Measurements from ENCODE around the gene RPAP2.
"Not testable (repeated sequence)": the region's sequence is repeated elsewhere in the genome, so short reads cannot be mapped to it uniquely, and the experiment has no call there.

Gene RPAP2

GRCh38 chr1:92340154-92340553 is 41.3 kb downstream of the RPAP2 start:
- Mint-ChIP-seq H3K4me1 (peaks cover 2% of the 10 kb centered on the region), H3K4me3 (no peak overlapping the region), H3K27me3 (no peaks in the 10 kb centered on the region), H3K27ac (no peak overlapping the region), H3K9me3 (no peaks in the 10 kb centered on the region), H3K36me3 (peaks cover 29% of the 10 kb centered on the region)
- CTCF ChIA-PET = interaction anchor here (1.6 kb wide), 1 partner anchor 11 kb away, joined by 4 read pairs; no protein-coding TSS in a partner anchor
- no peak for DNase-seq

GRCh38 chr1:92342401-92342800 is 43.5 kb downstream of the RPAP2 start:
- peaks cover 27% of the 10 kb centered on the region for H3K36me3 Mint-ChIP-seq
- DNase-seq = no peak
- CTCF ChIA-PET = interaction anchor here (1.2 kb wide), 1 partner anchor 12 kb away, joined by 3 read pairs; no protein-coding TSS in a partner anchor
- no peak overlapping the region for H3K4me3 Mint-ChIP-seq
- no peaks in the 10 kb centered on the region for H3K27me3 Mint-ChIP-seq
- H3K27ac Mint-ChIP-seq = no peak overlapping the region
- H3K9me3 Mint-ChIP-seq = no peaks in the 10 kb centered on the region
- peaks cover 4% of the 10 kb centered on the region for H3K4me1 Mint-ChIP-seq

- H3K9me3 Mint-ChIP-seq = no peaks in the 10 kb centered on the region
- H3K27ac Mint-ChIP-seq = no peak overlapping the region
- no peak for DNase-seq
- H3K4me1 Mint-ChIP-seq = peaks cover 6% of the 10 kb centered on the region
- H3K27me3 Mint-ChIP-seq = no peaks in the 10 kb centered on the region
- peaks cover 27% of the 10 kb centered on the region for H3K36me3 Mint-ChIP-seq
- H3K4me3 Mint-ChIP-seq = no peak overlapping the region
- CTCF ChIA-PET = no interaction called here
Observed at GRCh38 chr1:92343061-92343460, 44.2 kb downstream of the RPAP2 start.

- Mint-ChIP-seq H3K9me3 (no peaks in the 10 kb centered on the region), H3K4me3 (no peak overlapping the region), H3K36me3 (peaks cover 26% of the 10 kb centered on the region), H3K4me1 (peaks cover 11% of the 10 kb centered on the region), H3K27ac (no peak overlapping the region), H3K27me3 (no peaks in the 10 kb centered on the region)
- no peak for DNase-seq
- CTCF ChIA-PET = no interaction called here
Observed at GRCh38 chr1:92346866-92347640, 48.2 kb downstream of the RPAP2 start.

GRCh38 chr1:92352856-92353255 is 54.0 kb downstream of the RPAP2 start:
- no peak overlapping the region for H3K27ac Mint-ChIP-seq
- peaks cover 15% of the 10 kb centered on the region for H3K4me1 Mint-ChIP-seq
- DNase-seq = no peak
- H3K36me3 Mint-ChIP-seq = peaks cover 32% of the 10 kb centered on the region
- H3K27me3 Mint-ChIP-seq = no peaks in the 10 kb centered on the region
- CTCF ChIA-PET = no interaction called here
- H3K9me3 Mint-ChIP-seq = peaks cover 5% of the 10 kb centered on the region
- no peak overlapping the region for H3K4me3 Mint-ChIP-seq

- DNase-seq = no peak
- Mint-ChIP-seq H3K27me3 (no peaks in the 10 kb centered on the region), H3K9me3 (peaks cover 5% of the 10 kb centered on the region), H3K27ac (no peak overlapping the region), H3K4me3 (no peak overlapping the region), H3K36me3 (peaks cover 35% of the 10 kb centered on the region), H3K4me1 (peaks cover 11% of the 10 kb centered on the region)
- CTCF ChIA-PET = interaction anchor here (0.8 kb wide), 1 partner anchor 12 kb away, joined by 3 read pairs; no protein-coding TSS in a partner anchor
Observed at GRCh38 chr1:92354259-92354658, 55.4 kb downstream of the RPAP2 start.

- Mint-ChIP-seq H3K27me3 (no peaks in the 10 kb centered on the region), H3K27ac (no peak overlapping the region), H3K4me1 (peaks cover 11% of the 10 kb centered on the region), H3K4me3 (no peak overlapping the region), H3K9me3 (peaks cover 5% of the 10 kb centered on the region), H3K36me3 (peaks cover 37% of the 10 kb centered on the region)
- CTCF ChIA-PET = interaction anchor here (0.6 kb wide), 1 partner anchor 853 kb away, joined by 3 read pairs; no protein-coding TSS in a partner anchor
- DNase-seq = no peak
Observed at GRCh38 chr1:92356956-92357355, 58.1 kb downstream of the RPAP2 start.

GRCh38 chr1:92359382-92359781 is 60.5 kb downstream of the RPAP2 start:
- Mint-ChIP-seq H3K4me1 (peaks cover 11% of the 10 kb centered on the region), H3K36me3 (peaks cover 36% of the 10 kb centered on the region)
- H3K27me3 Mint-ChIP-seq, DNase-seq, H3K4me3 Mint-ChIP-seq, CTCF ChIA-PET, H3K27ac Mint-ChIP-seq, H3K9me3 Mint-ChIP-seq: not testable (repeated sequence)

GRCh38 chr1:92359986-92360385 is 61.1 kb downstream of the RPAP2 start:
- peaks cover 41% of the 10 kb centered on the region for H3K36me3 Mint-ChIP-seq

GRCh38 chr1:92362970-92363369 is 64.1 kb downstream of the RPAP2 start:
- Mint-ChIP-seq H3K27me3 (no peaks in the 10 kb centered on the region), H3K36me3 (peaks cover 38% of the 10 kb centered on the region), H3K4me3 (no peak overlapping the region), H3K9me3 (no peaks in the 10 kb centered on the region), H3K27ac (no peak overlapping the region), H3K4me1 (peaks cover 36% of the 10 kb centered on the region)
- CTCF ChIA-PET = interaction anchor here (1.2 kb wide), 1 partner anchor 123 kb away, joined by 3 read pairs; no protein-coding TSS in a partner anchor
- no peak for DNase-seq

More at GRCh38 chr1:92359986-92360385, 61.1 kb downstream of the RPAP2 start:
- CTCF ChIA-PET = no interaction called here
- no peak overlapping the region for H3K27ac Mint-ChIP-seq
- H3K4me3 Mint-ChIP-seq = no peak overlapping the region
- H3K27me3 Mint-ChIP-seq = no peaks in the 10 kb centered on the region
- DNase-seq = no peak
- no peaks in the 10 kb centered on the region for H3K9me3 Mint-ChIP-seq
- peaks cover 15% of the 10 kb centered on the region for H3K4me1 Mint-ChIP-seq

- no peak overlapping the region for H3K4me3 Mint-ChIP-seq
- no peaks in the 10 kb centered on the region for H3K9me3 Mint-ChIP-seq
- CTCF ChIA-PET = interaction anchor here (1.2 kb wide), 1 partner anchor 123 kb away, joined by 3 read pairs; no protein-coding TSS in a partner anchor
- DNase-seq = no peak
- H3K27me3 Mint-ChIP-seq = no peaks in the 10 kb centered on the region
- peaks cover 33% of the 10 kb centered on the region for H3K4me1 Mint-ChIP-seq
- peaks cover 34% of the 10 kb centered on the region for H3K36me3 Mint-ChIP-seq
- H3K27ac Mint-ChIP-seq = no peak overlapping the region
Observed at GRCh38 chr1:92363401-92363800, 64.5 kb downstream of the RPAP2 start.

- CTCF ChIA-PET = interaction anchor here (0.5 to 1.6 kb wide), 3 partner anchors 17 to 52 kb away, joined by 3 read pairs; no protein-coding TSS in a partner anchor
- Mint-ChIP-seq H3K9me3 (no peaks in the 10 kb centered on the region), H3K36me3 (peaks cover 36% of the 10 kb centered on the region), H3K27me3 (no peaks in the 10 kb centered on the region), H3K4me3 (no peak overlapping the region), H3K27ac (no peak overlapping the region), H3K4me1 (peaks cover 42% of the 10 kb centered on the region)
- no peak for DNase-seq
Observed at GRCh38 chr1:92365378-92366039, 66.7 kb downstream of the RPAP2 start.

GRCh38 chr1:92366040-92366395 is 67.2 kb downstream of the RPAP2 start:
- Mint-ChIP-seq H3K27ac (peak overlapping the region; percentile 59), H3K4me3 (no peak overlapping the region), H3K4me1 (peaks cover 42% of the 10 kb centered on the region), H3K36me3 (peaks cover 38% of the 10 kb centered on the region), H3K27me3 (no peaks in the 10 kb centered on the region), H3K9me3 (no peaks in the 10 kb centered on the region)
- DNase-seq = no peak
- CTCF ChIA-PET = interaction anchor here (1.1 to 1.6 kb wide), 2 partner anchors 18 to 52 kb away, joined by 3 read pairs; no protein-coding TSS in a partner anchor

GRCh38 chr1:92367496-92367895 is 68.6 kb downstream of the RPAP2 start:
- CTCF ChIA-PET = interaction anchor here (1.2 to 1.5 kb wide), 2 partner anchors 52 to 57 kb away, joined by 5 to 6 read pairs; no protein-coding TSS in a partner anchor
- H3K36me3 Mint-ChIP-seq = peaks cover 40% of the 10 kb centered on the region
- H3K4me3 Mint-ChIP-seq = no peak overlapping the region
- peak overlapping the region; percentile 34 for H3K27ac Mint-ChIP-seq
- no peaks in the 10 kb centered on the region for H3K9me3 Mint-ChIP-seq
- no peaks in the 10 kb centered on the region for H3K27me3 Mint-ChIP-seq
- DNase-seq = no peak
- peaks cover 46% of the 10 kb centered on the region for H3K4me1 Mint-ChIP-seq
